WTC11 (cell line): Measurements from ENCODE around the gene CSF1. TPM values are rescaled to one million over a fixed set of nuclear protein-coding genes. Genes with fewer than 3 reads are reported as not detected.

Experiments used
- ATAC-seq: fragments of 200-7000 bp; cut with Tn5 transposase; 2 replicates; pipeline ENCODE4 v1.10.0; 2021; ENCODE audit warnings: mild to moderate bottlenecking, moderate library complexity
- CTCF ChIA-PET: fragments of 300-600 bp; sonication (Branson Sonifier 250); formaldehyde crosslinking; loops from one replicate; lab custom pipeline; 2021; ENCODE audit warnings: antibody characterized with exemption; lab: Charles Lee
- POLR2A ChIA-PET: fragments of 350-600 bp; sonication (Branson Sonifier 250); formaldehyde crosslinking; loops from one replicate; lab custom pipeline; 2021; ENCODE audit warnings: antibody characterized with exemption; lab: Charles Lee
- DNase-seq: peaks from one replicate; pipeline ENCODE4 v3.0.0; 2021; ENCODE audit warnings: low spot score
- H3K27ac Mint-ChIP-seq: 2 replicates; pipeline ENCODE4 v1.8.0; 2021; ENCODE audit warnings: mixed read lengths
- H3K27me3 Mint-ChIP-seq: 2 replicates; pipeline ENCODE4 v1.8.0; 2021; ENCODE audit warnings: low read depth, mild to moderate bottlenecking, moderate library complexity, mixed read lengths
- H3K36me3 Mint-ChIP-seq: 2 replicates; pipeline ENCODE4 v1.8.0; 2021; ENCODE audit warnings: mixed read lengths
- H3K4me1 Mint-ChIP-seq: 2 replicates; pipeline ENCODE4 v1.8.0; 2022; ENCODE audit warnings: mixed read lengths
- H3K4me3 Mint-ChIP-seq: 2 replicates; pipeline ENCODE4 v1.8.0; 2021; ENCODE audit warnings: mild to moderate bottlenecking, moderate library complexity, mixed read lengths
- H3K9me3 Mint-ChIP-seq: 2 replicates; pipeline ENCODE4 v1.8.0; 2021; ENCODE audit warnings: mixed read lengths
- ATF2 ChIP-seq: sonication (generic); formaldehyde crosslinking; IDR thresholded peaks from 2 replicates; pipeline ENCODE4 v1.8.1; 2022; ENCODE audit warnings: low read depth, missing genetic modification reagents, borderline replicate concordance
- CBFB ChIP-seq: sonication (generic); formaldehyde crosslinking; IDR thresholded peaks from 2 replicates; pipeline ENCODE4 v1.8.1; 2022; ENCODE audit warnings: mild to moderate bottlenecking, low read depth, missing genetic modification reagents
- CREB1 ChIP-seq: sonication (generic); formaldehyde crosslinking; IDR thresholded peaks from 2 replicates; pipeline ENCODE4 v1.8.0; 2023; ENCODE audit warnings: mild to moderate bottlenecking, missing genetic modification reagents
- ELF4 ChIP-seq: sonication (generic); formaldehyde crosslinking; IDR thresholded peaks from 2 replicates; pipeline ENCODE4 v1.8.1; 2022; ENCODE audit warnings: low read depth, mild to moderate bottlenecking, moderate library complexity, missing genetic modification reagents
- FOXK1 ChIP-seq: sonication (generic); formaldehyde crosslinking; IDR thresholded peaks from 2 replicates; pipeline ENCODE4 v1.8.0; 2022; ENCODE audit warnings: mild to moderate bottlenecking, moderate library complexity, missing genetic modification reagents
- GTF2I ChIP-seq: fragments of 250-450 bp; sonication (Bioruptor Pico); conservative IDR thresholded peaks from 2 replicates; pipeline ENCODE4 v1.4.0; 2021; ENCODE audit warnings: mild to moderate bottlenecking
- JAZF1 ChIP-seq: fragments of 250-450 bp; sonication (Bioruptor Pico); IDR thresholded peaks from 2 replicates; pipeline ENCODE4 v1.9.0; 2021; ENCODE audit warnings: moderate library complexity, mild to moderate bottlenecking, inconsistent platforms
- MAX ChIP-seq: sonication (generic); formaldehyde crosslinking; IDR thresholded peaks from 2 replicates; pipeline ENCODE4 v1.8.0; 2022; ENCODE audit warnings: mild to moderate bottlenecking, missing genetic modification reagents
- NFYB ChIP-seq: sonication (generic); formaldehyde crosslinking; conservative IDR thresholded peaks from 2 replicates; pipeline ENCODE4 v1.8.0; 2022; ENCODE audit warnings: low read depth, missing genetic modification reagents
- NR2C2 ChIP-seq: sonication (generic); formaldehyde crosslinking; IDR thresholded peaks from 2 replicates; pipeline ENCODE4 v1.8.0; 2022; ENCODE audit warnings: mild to moderate bottlenecking, missing genetic modification reagents
- PRRX2 ChIP-seq: fragments of 250-450 bp; sonication (Bioruptor Pico); IDR thresholded peaks from 2 replicates; pipeline ENCODE4 v1.8.0; 2021; ENCODE audit warnings: mild to moderate bottlenecking
- TEAD1 ChIP-seq: sonication (generic); formaldehyde crosslinking; IDR thresholded peaks from 2 replicates; pipeline ENCODE4 v1.8.0; 2022; ENCODE audit warnings: mild to moderate bottlenecking, missing genetic modification reagents
- ZBTB21 ChIP-seq: sonication (generic); formaldehyde crosslinking; IDR thresholded peaks from 2 replicates; pipeline ENCODE4 v1.8.1; 2023; ENCODE audit warnings: mild to moderate bottlenecking, missing genetic modification reagents, borderline replicate concordance
- ZNF232 ChIP-seq: sonication (generic); formaldehyde crosslinking; IDR thresholded peaks from 2 replicates; pipeline ENCODE4 v1.8.0; 2022; ENCODE audit warnings: mild to moderate bottlenecking, missing genetic modification reagents
- ZNF671 ChIP-seq: fragments of 250-450 bp; sonication (Bioruptor Pico); IDR thresholded peaks from 2 replicates; pipeline ENCODE4 v1.8.0; 2021; ENCODE audit warnings: mild to moderate bottlenecking
- total RNA-seq: library from RNA; stranded (reverse); gene quantifications from 3 replicates; pipeline ENCODE4 v1.2.3, GENCODE V29; 2021
- TF ChIP-seq, protein P1 (sequence below): fragments of 250-450 bp; sonication (Bioruptor Pico); IDR thresholded peaks from 2 replicates; pipeline ENCODE4 v1.9.0; 2021; ENCODE audit warnings: mild to moderate bottlenecking, borderline replicate concordance
- TF ChIP-seq, protein P2 (sequence below): sonication (generic); formaldehyde crosslinking; IDR thresholded peaks from 2 replicates; pipeline ENCODE4 v1.8.1; 2023; ENCODE audit warnings: mild to moderate bottlenecking, missing genetic modification reagents, moderate library complexity
- TF ChIP-seq, protein P3 (sequence below): sonication (generic); formaldehyde crosslinking; IDR thresholded peaks from 2 replicates; pipeline ENCODE4 v1.8.1; 2022; ENCODE audit warnings: mild to moderate bottlenecking, moderate library complexity, missing genetic modification reagents

The CSF1 gene
- total RNA-seq, 1 experiment from 2014 or later, result 3.0 TPM

DNA sequence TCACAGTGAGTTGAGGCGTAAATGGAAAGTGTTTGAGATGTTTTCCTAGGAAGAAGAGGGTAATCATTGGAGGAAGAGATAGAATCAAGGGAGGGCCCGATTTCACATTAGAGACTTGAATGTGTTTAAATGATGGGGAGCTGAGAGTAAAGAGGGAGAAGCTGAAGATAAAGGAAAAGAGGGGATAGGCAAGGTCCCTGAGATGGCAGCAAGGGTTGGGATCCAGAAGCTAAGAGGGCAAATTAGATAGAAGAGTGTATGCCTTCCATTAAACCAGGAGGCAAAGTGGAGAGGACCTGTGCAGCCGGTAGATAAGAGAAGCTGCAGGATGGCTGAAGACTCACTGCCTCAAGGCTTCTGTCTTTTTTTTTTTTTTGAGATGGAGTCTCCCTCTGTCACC is 21.6 kb upstream of the CSF1 start (continued):
- TF ChIP-seq, protein P1, sequence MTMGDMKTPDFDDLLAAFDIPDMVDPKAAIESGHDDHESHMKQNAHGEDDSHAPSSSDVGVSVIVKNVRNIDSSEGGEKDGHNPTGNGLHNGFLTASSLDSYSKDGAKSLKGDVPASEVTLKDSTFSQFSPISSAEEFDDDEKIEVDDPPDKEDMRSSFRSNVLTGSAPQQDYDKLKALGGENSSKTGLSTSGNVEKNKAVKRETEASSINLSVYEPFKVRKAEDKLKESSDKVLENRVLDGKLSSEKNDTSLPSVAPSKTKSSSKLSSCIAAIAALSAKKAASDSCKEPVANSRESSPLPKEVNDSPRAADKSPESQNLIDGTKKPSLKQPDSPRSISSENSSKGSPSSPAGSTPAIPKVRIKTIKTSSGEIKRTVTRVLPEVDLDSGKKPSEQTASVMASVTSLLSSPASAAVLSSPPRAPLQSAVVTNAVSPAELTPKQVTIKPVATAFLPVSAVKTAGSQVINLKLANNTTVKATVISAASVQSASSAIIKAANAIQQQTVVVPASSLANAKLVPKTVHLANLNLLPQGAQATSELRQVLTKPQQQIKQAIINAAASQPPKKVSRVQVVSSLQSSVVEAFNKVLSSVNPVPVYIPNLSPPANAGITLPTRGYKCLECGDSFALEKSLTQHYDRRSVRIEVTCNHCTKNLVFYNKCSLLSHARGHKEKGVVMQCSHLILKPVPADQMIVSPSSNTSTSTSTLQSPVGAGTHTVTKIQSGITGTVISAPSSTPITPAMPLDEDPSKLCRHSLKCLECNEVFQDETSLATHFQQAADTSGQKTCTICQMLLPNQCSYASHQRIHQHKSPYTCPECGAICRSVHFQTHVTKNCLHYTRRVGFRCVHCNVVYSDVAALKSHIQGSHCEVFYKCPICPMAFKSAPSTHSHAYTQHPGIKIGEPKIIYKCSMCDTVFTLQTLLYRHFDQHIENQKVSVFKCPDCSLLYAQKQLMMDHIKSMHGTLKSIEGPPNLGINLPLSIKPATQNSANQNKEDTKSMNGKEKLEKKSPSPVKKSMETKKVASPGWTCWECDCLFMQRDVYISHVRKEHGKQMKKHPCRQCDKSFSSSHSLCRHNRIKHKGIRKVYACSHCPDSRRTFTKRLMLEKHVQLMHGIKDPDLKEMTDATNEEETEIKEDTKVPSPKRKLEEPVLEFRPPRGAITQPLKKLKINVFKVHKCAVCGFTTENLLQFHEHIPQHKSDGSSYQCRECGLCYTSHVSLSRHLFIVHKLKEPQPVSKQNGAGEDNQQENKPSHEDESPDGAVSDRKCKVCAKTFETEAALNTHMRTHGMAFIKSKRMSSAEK (CRISPR knock-in tag), result no peak
- TF ChIP-seq, all 79 proteins: peak for 0

DNA sequence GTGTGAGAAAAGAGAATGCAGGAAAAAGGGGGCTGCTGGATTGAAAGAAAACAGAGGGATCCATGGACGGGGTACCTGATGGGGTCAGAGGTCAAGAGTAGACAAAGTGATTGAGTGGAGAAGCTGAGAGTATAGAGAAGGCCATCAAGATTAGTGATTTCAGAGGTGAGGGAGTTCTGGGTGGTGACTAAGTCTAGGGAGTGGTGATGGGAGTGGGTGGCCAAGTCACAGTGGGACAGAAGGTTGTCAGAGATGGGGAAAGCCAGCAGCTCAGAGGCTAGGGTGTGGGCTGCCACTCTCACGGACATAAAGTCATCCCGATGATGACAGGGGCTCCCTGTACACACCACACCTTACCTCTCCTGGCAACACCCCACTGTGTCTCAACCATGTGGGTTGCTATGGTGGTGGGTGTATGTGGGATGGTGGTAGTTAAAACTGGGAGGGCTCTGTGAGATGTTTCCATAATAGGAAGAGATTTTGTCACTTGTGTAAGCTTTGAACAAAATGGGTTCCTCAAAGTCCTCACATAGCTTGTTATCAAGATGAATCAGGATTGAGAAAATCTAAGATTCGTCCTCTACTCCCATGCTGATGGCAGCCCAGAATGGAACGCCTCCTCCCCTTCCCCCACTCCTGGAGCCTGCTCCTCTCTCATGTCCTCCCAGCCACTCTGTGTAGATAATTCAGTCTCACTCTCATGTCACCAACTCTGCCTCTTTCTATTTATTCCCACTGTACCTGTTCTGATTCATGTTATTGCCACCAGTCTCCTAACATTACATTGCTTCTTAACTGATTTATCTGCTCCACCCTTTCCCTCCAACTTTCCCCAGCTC is 20.3 kb upstream of the CSF1 start:
- no peaks in the 10 kb centered on the region for H3K9me3 Mint-ChIP-seq
- ChIA-PET POLR2A (no interaction called here), CTCF (interaction anchor here (1.8 to 2.0 kb wide), 2 partner anchors 33 to 94 kb away, joined by 5 to 8 read pairs; partner anchors contain the start of gene AHCYL1)
- no peaks in the 10 kb centered on the region for H3K4me1 Mint-ChIP-seq
- H3K36me3 Mint-ChIP-seq, result no peaks in the 10 kb centered on the region
- TF ChIP-seq CBFB, result no peak
- TF ChIP-seq ATF2 (CRISPR knock-in tag), result no peak
- no peak for TF ChIP-seq ZBTB21 (CRISPR knock-in tag)
- TF ChIP-seq FOXK1 (CRISPR knock-in tag), result no peak
- TF ChIP-seq ZNF671 (CRISPR knock-in tag), result no peak
- no peak for TF ChIP-seq TEAD1 (CRISPR knock-in tag)
- TF ChIP-seq, protein P2, sequence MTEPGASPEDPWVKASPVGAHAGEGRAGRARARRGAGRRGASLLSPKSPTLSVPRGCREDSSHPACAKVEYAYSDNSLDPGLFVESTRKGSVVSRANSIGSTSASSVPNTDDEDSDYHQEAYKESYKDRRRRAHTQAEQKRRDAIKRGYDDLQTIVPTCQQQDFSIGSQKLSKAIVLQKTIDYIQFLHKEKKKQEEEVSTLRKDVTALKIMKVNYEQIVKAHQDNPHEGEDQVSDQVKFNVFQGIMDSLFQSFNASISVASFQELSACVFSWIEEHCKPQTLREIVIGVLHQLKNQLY (CRISPR knock-in tag), result no peak
- no peak for TF ChIP-seq NR2C2
- no peaks in the 10 kb centered on the region for H3K27me3 Mint-ChIP-seq
- no peak overlapping the region for H3K4me3 Mint-ChIP-seq
- no peak for ATAC-seq
- H3K27ac Mint-ChIP-seq, result no peak overlapping the region
- no peak for DNase-seq

DNA sequence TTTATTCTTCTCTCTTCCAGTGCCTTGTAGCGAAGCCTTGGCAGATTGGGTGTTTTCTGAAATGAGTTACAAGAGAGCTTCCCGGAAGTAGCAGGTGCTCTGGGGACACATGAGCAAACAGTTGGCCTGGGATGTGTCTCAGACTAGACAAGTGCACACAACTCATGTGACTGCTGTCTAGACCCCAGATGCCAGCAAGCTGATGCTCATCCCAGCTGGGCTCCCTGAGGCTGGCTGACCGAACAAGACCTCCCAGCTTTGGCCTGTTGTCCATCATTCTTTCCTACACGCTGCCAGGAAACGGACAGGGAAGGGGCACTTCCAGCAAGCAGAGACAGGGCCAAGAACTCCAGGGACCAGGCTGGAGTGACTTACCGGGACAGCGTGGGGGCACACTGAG is 18.7 kb upstream of the CSF1 start:
- Mint-ChIP-seq H3K27me3 (peaks cover 5% of the 10 kb centered on the region; the same call in 1 of the 2 replicates), H3K4me3 (no peak overlapping the region), H3K4me1 (no peaks in the 10 kb centered on the region), H3K9me3 (no peaks in the 10 kb centered on the region), H3K36me3 (no peaks in the 10 kb centered on the region), H3K27ac (no peak overlapping the region)
- DNase-seq (no peak), ATAC-seq (no peak)
- TF ChIP-seq JAZF1 (CRISPR knock-in tag), result no peak
- TF ChIP-seq MAX, result no peak
- no peak for TF ChIP-seq ZNF232
- TF ChIP-seq, protein P3, sequence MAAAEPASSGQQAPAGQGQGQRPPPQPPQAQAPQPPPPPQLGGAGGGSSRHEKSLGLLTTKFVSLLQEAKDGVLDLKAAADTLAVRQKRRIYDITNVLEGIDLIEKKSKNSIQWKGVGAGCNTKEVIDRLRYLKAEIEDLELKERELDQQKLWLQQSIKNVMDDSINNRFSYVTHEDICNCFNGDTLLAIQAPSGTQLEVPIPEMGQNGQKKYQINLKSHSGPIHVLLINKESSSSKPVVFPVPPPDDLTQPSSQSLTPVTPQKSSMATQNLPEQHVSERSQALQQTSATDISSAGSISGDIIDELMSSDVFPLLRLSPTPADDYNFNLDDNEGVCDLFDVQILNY (CRISPR knock-in tag), result no peak
- TF ChIP-seq CREB1, result no peak
- no peak for TF ChIP-seq NFYB (CRISPR knock-in tag)
- no peak for TF ChIP-seq ELF4 (CRISPR knock-in tag)
- no peak for TF ChIP-seq GTF2I (CRISPR knock-in tag)
- TF ChIP-seq PRRX2 (CRISPR knock-in tag), result no peak
- ChIA-PET POLR2A (no interaction called here), CTCF (interaction anchor here (1.4 to 2.2 kb wide), 3 partner anchors 31 to 152 kb away, joined by 3 to 13 read pairs (median 5); partner anchors contain the start of gene AHCYL1)
